ENCODE data around the gene ZNF879. TPM values are rescaled to one million over a fixed set of nuclear protein-coding genes. Genes with fewer than 3 reads are reported as not detected.

The ZNF879 gene
- total and polyA plus RNA-seq, 2 of the 13 experiments (the other 11 are each of a cell fraction or from before 2014, with no cell fraction given) = 0.83 to 2.8 TPM

GRCh38 chr5:179055841-179056240, 32.2 kb downstream of the ZNF879 start (continued):
- no peak for TF ChIP-seq PREB (CRISPR knock-in tag; IDR thresholded peaks at IDR 0.05)
- no peak for TF ChIP-seq SP140L (CRISPR knock-in tag; IDR thresholded peaks at IDR 0.05; ENCODE audit: borderline replicate concordance)
- no peak for TF ChIP-seq FOXA3 (CRISPR knock-in tag; IDR thresholded peaks at IDR 0.05)
- TF ChIP-seq REXO4 (CRISPR knock-in tag; IDR thresholded peaks at IDR 0.05; ENCODE audit: borderline replicate concordance) = no peak
- TF ChIP-seq ZNF615 (CRISPR knock-in tag; IDR thresholded peaks at IDR 0.05; ENCODE audit: borderline replicate concordance) = no peak

- no TSS peak for BruUV-seq (replicated peaks)
- FAIRE-seq = no peak
- DNase-seq (ENCODE audit: low spot score) = no peak
- TF ChIP-seq TIGD3 (CRISPR knock-in tag; IDR thresholded peaks at IDR 0.05; ENCODE audit: borderline replicate concordance) (no peak), ZNF574 (CRISPR knock-in tag; IDR thresholded peaks at IDR 0.05) (no peak), ZNF580 (CRISPR knock-in tag; IDR thresholded peaks at IDR 0.05; ENCODE audit: borderline replicate concordance, low read depth) (no peak), MATR3 (CRISPR knock-in tag; IDR thresholded peaks at IDR 0.05) (no peak), STAG1 (CRISPR knock-in tag; IDR thresholded peaks at IDR 0.05) (no peak), RFX3 (CRISPR knock-in tag; IDR thresholded peaks at IDR 0.05) (no peak), ZNF530 (CRISPR knock-in tag; IDR thresholded peaks at IDR 0.05; ENCODE audit: low read depth) (no peak), ZBTB37 (CRISPR knock-in tag; IDR thresholded peaks at IDR 0.05) (no peak)
These were observed 36.8 kb downstream of the ZNF879 start, which contains the start of gene ZNF354C for GRCh38 chr5:179060116-179061008. Gene ZNF354C (plus strand): TSS chr5:179060373. CDS start chr5:179062069, 1,696 bp downstream.

More at GRCh38 chr5:179060116-179061008, 36.8 kb downstream of the ZNF879 start, which contains the start of gene ZNF354C:
- Histone ChIP-seq H3K9ac (ENCODE audit: insufficient read depth, low read depth, low read length) (no peak within 1 kb of the TSS), H3K4me3 (replicated peaks in 1 of 3; ENCODE audit: insufficient read depth in 1 of 3, low read depth in 2 of 3, low read length in 3 of 3) (no peak within 1 kb of the TSS), H3K27ac (ENCODE audit: extremely low read length, insufficient read depth, low read length) (no peak within 1 kb of the TSS), H2AFZ (ENCODE audit: low read length) (no peak within 1 kb of the TSS), H3K9me3 (ENCODE audit: low read length) (peaks cover 58% of the 10 kb centered on the region), H3K4me2 (ENCODE audit: low read depth, low read length) (no peak within 1 kb of the TSS), H3K27me3 (ENCODE audit: control insufficient read depth in 1 of 2, insufficient read depth in 2 of 2, low read length in 2 of 2) (no peaks in the 10 kb centered on the region), H4K20me1 (ENCODE audit: insufficient read depth, low read length) (no peaks in the 10 kb centered on the region), H3K36me3 (replicated peaks in 1 of 2; ENCODE audit: control insufficient read depth in 1 of 2, insufficient read depth in 2 of 2, low read length in 2 of 2) (no peaks in the 10 kb centered on the region), H3K4me1 (ENCODE audit: insufficient read depth, low read length) (no peaks in the 10 kb centered on the region), H3K79me2 (ENCODE audit: insufficient read depth, low read length) (no peaks in the 10 kb centered on the region)
- ATAC-seq = no peak
- ChIA-PET POLR2A (no interaction called here), CTCF (ENCODE audit: low intra/inter-chr PET ratio, low total read pairs) (no interaction called here)
- intact Hi-C loops (cut with micrococcal nuclease; ENCODE audit: unreplicated experiment) = no loop called here
- in situ Hi-C loops (cut with HindIII; ENCODE audit: extremely low pct_ligation_motif_present, low pct_unique_long_range_greater_than_20kb) = no loop called here
- WGBS (ENCODE audit: low lambda C conversion rate) = 87% methylated on average over 43 of the region's 81 CpGs
